GM19193 (cell line): ENCODE data around the gene RBPMS2.

ENCODE experiments used
- POLR2A ChIP-seq: IDR thresholded peaks from 4 replicates; pipeline ENCODE4 v1.6.1; 2011; ENCODE audit not compliant: insufficient read depth, insufficient read length; ENCODE audit errors: extremely low read depth

Gene RBPMS2

GRCh38 chr15:64742921-64743320, 32.5 kb downstream of the RBPMS2 start:
- TF ChIP-seq POLR2A = no peak

GRCh38 chr15:64742385-64742784, 33.0 kb downstream of the RBPMS2 start:
- TF ChIP-seq POLR2A = no peak

GRCh38 chr15:64740311-64741170, 34.8 kb downstream of the RBPMS2 start:
- TF ChIP-seq POLR2A = no peak

GRCh38 chr15:64739577-64740143, 35.7 kb downstream of the RBPMS2 start:
- no peak for TF ChIP-seq POLR2A

- no peak for TF ChIP-seq POLR2A
These were observed 36.2 kb downstream of the RBPMS2 start for GRCh38 chr15:64739156-64739555.

GRCh38 chr15:64738226-64739095, 36.9 kb downstream of the RBPMS2 start:
- TF ChIP-seq POLR2A = no peak

- TF ChIP-seq POLR2A = no peak
These were observed 43.1 kb downstream of the RBPMS2 start for GRCh38 chr15:64732156-64732860.

GRCh38 chr15:64731805-64732151, 43.6 kb downstream of the RBPMS2 start:
- no peak for TF ChIP-seq POLR2A

GRCh38 chr15:64731012-64731804, 44.2 kb downstream of the RBPMS2 start:
- TF ChIP-seq POLR2A = no peak

GRCh38 chr15:64730151-64730550, 45.2 kb downstream of the RBPMS2 start:
- no peak for TF ChIP-seq POLR2A

GRCh38 chr15:64720188-64720587, 55.2 kb downstream of the RBPMS2 start:
- TF ChIP-seq POLR2A = no peak

- TF ChIP-seq POLR2A = no peak
These were observed 57.5 kb downstream of the RBPMS2 start for GRCh38 chr15:64717735-64718495.

- no peak for TF ChIP-seq POLR2A
These were observed 58.3 kb downstream of the RBPMS2 start for GRCh38 chr15:64717130-64717529.
